Spinal cord (tissue), 10 donors: Measurements from ENCODE around the gene DNTT. TPM values are rescaled to one million over a fixed set of nuclear protein-coding genes. Genes with fewer than 3 reads are reported as not detected.

Experiments used
- DNase-seq, 6 donors: peaks; one replicate each; pipeline versions ENCODE4 v3.0.0 to v3.0.0-alpha.2; 2013 to 2015; ENCODE audit warnings: low spot score in 6 of 6, low read depth in 4 of 6
- H3K27ac ChIP-seq: one replicate; pipeline ENCODE4 v1.5.1; 2013; ENCODE audit warnings: low read depth, low read length, control low read depth
- H3K27me3 ChIP-seq: one replicate; pipeline ENCODE4 v1.6.1; 2013; ENCODE audit warnings: low read length; ENCODE audit not compliant: control insufficient read depth, insufficient read depth
- H3K36me3 ChIP-seq: one replicate; pipeline ENCODE4 v1.6.1; 2013; ENCODE audit warnings: low read length; ENCODE audit not compliant: control insufficient read depth, insufficient read depth
- H3K4me1 ChIP-seq: one replicate; pipeline ENCODE4 v1.6.1; 2013; ENCODE audit warnings: low read length; ENCODE audit not compliant: control insufficient read depth, insufficient read depth
- H3K4me3 ChIP-seq: one replicate; pipeline ENCODE4 v1.5.1; 2013; ENCODE audit warnings: low read depth, low read length, control low read depth
- H3K9me3 ChIP-seq: one replicate; pipeline ENCODE4 v1.6.1; 2013; ENCODE audit warnings: low read length; ENCODE audit not compliant: control insufficient read depth, insufficient read depth
- WGBS: methylation state at CpG from one replicate; pipeline ENCODE4 v1.1.5; 2013; ENCODE audit warnings: missing lambda C conversion rate; ENCODE audit not compliant: insufficient coverage; 5-methylcytosine and 5-hydroxymethylcytosine counted together
- polyA plus RNA-seq, 2 donors: library from polyadenylated mRNA; unstranded; fragments of 120-200 nt; gene quantifications; one replicate each; pipeline ENCODE4 v1.2.1, GENCODE V29; 2013; ENCODE audit not compliant: insufficient read length in 2 of 2
- total RNA-seq, 2 donors: library from RNA; depleted of rRNA in 1 of 2; stranded (reverse); fragments of 120-200 nt in 1 of 2; fragments of >200 nt in 1 of 2; gene quantifications; one replicate each; pipeline versions ENCODE4 v1.2.3 to v1.2.4, GENCODE V29; 2013 to 2014
- donor health status: healthy.

DNTT gene
- total and polyA plus RNA-seq, 4 donors: 0.08 to 0.20 (median 0.11) TPM; not detected in 1

DNA sequence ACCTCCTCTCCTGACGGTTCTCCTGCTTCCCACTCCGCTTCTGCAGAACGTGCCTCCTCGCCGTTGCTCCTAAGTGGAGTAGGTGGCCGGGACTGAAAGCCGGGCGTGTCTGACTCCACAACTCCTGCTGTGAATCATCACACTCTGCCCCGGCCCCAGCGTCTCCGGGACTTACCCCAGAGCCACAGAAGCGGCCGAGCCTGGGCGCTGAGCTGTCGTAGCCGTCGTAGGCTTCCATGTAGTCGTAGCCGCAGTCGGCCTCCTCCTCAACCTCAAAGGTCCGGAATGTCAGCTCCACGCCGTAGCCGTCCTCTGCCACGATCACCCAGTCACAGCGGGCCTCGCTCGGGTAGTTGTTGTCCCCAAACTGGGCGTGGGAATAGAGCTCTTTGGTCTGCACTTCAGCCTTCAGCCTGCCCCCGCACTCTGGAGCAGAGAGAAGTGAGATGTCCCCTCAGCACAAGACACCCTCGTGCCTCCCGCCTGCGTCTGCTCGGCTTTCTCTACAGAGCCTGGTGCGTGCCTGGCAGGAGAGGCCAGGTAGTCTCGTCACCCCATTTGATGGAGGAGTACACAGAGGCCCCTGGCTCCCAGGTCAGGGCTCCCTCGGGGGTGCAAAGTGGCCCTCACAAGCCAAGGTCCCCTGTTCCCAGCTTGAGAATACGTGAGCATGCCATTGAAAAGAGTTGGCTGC lies 65.8 kb downstream of the DNTT start:
- Histone ChIP-seq H3K27ac (no peak overlapping the region), H3K4me3 (no peak overlapping the region), H3K36me3 (peaks cover 6% of the 10 kb centered on the region), H3K27me3 (no peaks in the 10 kb centered on the region), H3K9me3 (no peaks in the 10 kb centered on the region), H3K4me1 (peaks cover 9% of the 10 kb centered on the region)
- WGBS: 89% methylated on average over 37 of the region's 38 CpGs
- no peak for DNase-seq

DNA sequence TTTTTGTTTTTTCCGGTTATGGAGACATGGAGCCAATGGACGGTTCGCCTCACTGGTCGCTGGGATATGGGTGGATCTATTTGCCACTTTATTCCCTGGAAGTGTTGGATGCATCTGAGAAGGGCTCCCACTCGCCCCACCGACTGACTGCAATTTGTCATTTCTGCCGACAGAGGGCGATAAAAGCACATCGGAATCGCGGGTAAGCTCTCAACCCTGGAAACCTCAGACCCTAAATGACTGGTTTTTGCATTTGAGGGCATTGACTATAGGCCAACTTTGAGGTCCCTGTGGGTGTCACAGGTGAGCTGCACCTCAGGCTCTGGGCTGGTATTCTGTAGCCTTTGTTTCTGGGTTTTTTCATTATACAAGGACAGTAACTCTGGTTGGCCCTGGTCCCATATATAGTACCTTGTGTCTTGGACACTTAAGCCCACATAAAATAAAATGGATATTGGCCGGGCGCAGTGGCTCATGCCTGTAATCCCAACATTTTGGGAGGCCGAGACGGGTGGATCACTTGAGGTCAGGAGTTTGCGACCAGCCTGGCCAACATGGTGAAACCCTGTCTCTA lies 66.4 kb downstream of the DNTT start:
- peak in 4 of 6 donors; percentile 27 to 87 (median 61) for DNase-seq
- WGBS: 45% methylated on average over 16 of the region's 16 CpGs
- Histone ChIP-seq H3K4me3 (no peak overlapping the region), H3K27me3 (no peaks in the 10 kb centered on the region), H3K27ac (no peak overlapping the region), H3K9me3 (no peaks in the 10 kb centered on the region), H3K4me1 (peaks cover 15% of the 10 kb centered on the region), H3K36me3 (peaks cover 6% of the 10 kb centered on the region)

DNA sequence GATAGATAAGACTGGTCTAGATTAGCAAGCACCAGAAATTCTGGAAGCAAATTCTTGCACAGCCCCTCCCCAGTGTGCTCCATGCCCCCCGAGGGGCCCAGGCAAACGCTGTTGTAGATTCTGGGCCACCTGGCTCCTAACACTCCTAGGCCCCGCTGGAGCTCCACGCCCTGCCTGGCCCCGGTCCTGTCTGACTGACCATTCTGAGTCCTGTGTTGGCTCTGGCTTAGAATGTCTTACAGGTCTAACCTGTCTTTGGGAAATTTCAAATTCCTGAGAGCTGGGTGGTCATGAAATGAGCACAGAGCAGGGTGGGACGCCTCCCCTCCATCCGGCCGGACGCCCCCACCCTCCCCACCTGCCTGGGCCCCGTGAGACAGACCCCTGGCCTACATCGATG lies 67.1 kb downstream of the DNTT start:
- H3K4me1 ChIP-seq: peaks cover 15% of the 10 kb centered on the region
- 89% methylated on average over 11 of the region's 11 CpGs for WGBS
- no peaks in the 10 kb centered on the region for H3K9me3 ChIP-seq
- DNase-seq: no peak
- no peaks in the 10 kb centered on the region for H3K27me3 ChIP-seq
- peaks cover 6% of the 10 kb centered on the region for H3K36me3 ChIP-seq
- no peak overlapping the region for H3K4me3 ChIP-seq
- H3K27ac ChIP-seq: no peak overlapping the region

DNA sequence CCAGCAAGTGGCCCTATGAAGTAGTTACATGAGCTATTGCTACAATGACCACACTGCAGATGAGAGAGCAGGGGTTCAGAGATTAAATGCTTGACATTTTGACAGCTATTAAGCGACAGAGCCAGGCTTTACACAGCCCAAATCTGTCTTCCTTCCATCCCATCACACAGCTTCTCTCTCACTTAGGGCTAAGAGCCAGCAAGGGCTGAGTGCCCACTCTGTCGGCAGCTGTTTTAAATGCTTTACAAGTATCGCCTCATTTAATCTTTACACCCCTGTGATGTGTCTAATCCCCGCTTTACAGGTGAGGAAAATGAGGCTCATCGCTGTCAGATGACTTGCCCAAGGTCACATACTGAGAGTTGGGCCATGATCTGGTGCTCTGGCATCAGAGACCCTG lies 69.8 kb downstream of the DNTT start:
- no peaks in the 10 kb centered on the region for H3K27me3 ChIP-seq
- no peak overlapping the region for H3K4me3 ChIP-seq
- DNase-seq: peak in 1 of 6 donors; percentile 27
- peaks cover 6% of the 10 kb centered on the region for H3K36me3 ChIP-seq
- peaks cover 28% of the 10 kb centered on the region for H3K4me1 ChIP-seq
- WGBS: 70% methylated on average over 5 of the region's 5 CpGs
- H3K27ac ChIP-seq: no peak overlapping the region
- H3K9me3 ChIP-seq: no peaks in the 10 kb centered on the region

DNA sequence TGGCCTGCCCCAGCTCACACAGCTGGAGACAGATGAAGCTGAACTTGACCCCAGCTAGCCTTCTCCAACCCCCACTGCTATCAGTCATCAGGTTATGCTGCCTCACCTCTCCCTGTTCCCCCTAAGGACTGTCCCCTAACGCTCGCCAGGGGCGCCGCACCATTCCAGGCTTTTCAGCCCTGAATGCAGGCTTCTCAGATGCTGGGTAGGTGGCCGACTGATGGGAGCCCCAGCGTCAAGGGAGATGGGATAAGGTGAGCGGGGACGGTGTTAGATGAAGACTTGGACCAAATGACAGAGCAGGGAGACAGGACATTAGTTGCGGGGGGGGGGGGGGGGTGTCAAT lies 70.4 kb downstream of the DNTT start:
- H3K27me3 ChIP-seq: no peaks in the 10 kb centered on the region
- H3K4me3 ChIP-seq: peak overlapping the region; percentile 45
- H3K36me3 ChIP-seq: peaks cover 6% of the 10 kb centered on the region
- DNase-seq: peak in 2 of 6 donors; percentile 52 to 54
- H3K27ac ChIP-seq: no peak overlapping the region
- peaks cover 28% of the 10 kb centered on the region for H3K4me1 ChIP-seq
- WGBS: 19% methylated on average over 8 of the region's 9 CpGs
- H3K9me3 ChIP-seq: no peaks in the 10 kb centered on the region

DNA sequence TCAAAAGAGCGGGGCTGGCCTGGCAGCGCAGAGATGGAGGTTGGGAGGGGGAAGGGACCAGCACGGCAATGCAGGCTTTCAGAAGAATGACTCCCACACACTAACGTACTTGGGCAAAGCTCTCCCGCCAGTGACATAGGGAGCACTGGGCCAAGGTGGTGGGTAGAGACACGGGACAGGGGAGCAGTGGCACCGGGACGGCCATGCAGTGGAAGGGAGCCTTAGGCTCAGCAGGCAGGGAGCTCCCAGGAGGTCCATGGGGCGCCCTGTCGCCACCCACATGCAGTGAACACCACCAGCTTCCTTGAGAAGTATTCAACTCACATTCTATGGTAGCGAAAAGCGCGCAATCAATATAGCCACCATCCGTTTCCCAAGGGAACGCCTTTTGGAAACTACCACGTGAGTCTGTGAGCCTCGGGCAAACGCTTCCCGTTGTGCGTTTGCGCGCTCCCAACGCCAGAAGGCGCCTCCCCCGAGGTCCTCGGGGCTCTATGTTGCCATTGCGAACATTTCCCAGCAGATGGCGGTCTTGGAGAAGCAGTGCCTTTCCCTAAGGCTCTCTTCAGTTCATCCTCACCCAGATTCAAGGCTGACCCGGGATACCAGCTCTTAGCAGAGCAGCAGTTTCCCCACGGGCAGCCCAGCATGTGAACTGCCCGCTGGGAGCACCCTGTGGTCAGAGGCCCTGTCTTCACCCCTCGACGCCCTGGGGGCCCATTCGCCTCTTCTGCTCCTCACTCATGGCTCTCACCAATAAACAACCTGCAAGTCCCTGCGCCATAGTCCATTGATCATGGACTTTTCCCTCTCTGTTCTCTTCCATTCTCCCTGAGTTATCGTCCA lies 71.0 kb downstream of the DNTT start:
- Histone ChIP-seq H3K4me3 (peak overlapping the region; percentile 45), H3K36me3 (peaks cover 3% of the 10 kb centered on the region), H3K27ac (peak overlapping the region; percentile 25), H3K4me1 (peaks cover 28% of the 10 kb centered on the region), H3K9me3 (no peaks in the 10 kb centered on the region), H3K27me3 (no peaks in the 10 kb centered on the region)
- peak; percentile 74 to 97 (median 86) for DNase-seq
- WGBS: 4% methylated on average over 32 of the region's 36 CpGs

DNA sequence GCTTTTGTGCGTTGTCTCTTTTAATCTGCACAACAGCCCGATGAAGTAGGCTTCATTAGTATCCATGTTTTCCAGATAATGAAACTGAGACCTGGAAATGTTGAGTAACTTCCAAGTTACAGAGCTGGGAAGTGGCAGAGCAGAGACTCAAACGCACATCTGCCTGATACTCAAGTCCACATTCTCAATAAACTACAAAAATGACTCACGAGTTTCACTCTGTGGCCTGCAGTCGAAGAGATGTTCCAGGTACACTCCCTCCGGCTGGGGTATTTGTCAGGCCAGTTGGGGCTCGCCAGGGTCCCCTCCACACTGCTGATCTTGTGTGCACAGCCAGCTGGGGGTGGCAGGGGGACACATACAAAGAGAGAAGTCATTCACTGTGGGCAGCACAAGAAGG lies 72.2 kb downstream of the DNTT start:
- no peaks in the 10 kb centered on the region for H3K27me3 ChIP-seq
- no peak for DNase-seq
- H3K27ac ChIP-seq: no peak overlapping the region
- no peaks in the 10 kb centered on the region for H3K9me3 ChIP-seq
- H3K4me3 ChIP-seq: no peak overlapping the region
- 79% methylated on average over 7 of the region's 7 CpGs for WGBS
- peaks cover under 1% of the 10 kb centered on the region for H3K36me3 ChIP-seq
- peaks cover 28% of the 10 kb centered on the region for H3K4me1 ChIP-seq

DNA sequence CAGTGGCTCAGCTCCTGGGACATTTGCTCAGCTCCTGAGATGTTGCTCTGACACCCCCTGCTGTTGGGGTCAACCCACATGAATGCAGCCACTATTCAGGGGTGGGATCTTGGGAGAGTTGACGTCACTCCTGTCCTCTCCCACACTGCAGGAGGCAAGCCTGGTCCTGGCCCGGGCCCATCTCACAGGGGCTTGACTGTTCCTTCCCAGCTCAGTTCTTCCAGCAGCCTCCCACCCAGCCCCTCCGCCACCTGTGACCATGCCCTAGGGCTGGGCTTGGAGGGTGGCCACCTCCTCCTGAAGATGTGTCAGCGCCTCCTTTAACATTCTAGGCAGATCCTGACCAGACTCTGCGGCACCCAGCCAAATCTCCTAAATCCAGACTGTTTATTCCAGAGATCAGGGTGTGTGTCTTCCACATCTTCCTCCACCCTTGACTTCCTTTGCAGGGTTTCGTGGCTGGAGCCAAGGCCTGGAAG lies 73.6 kb downstream of the DNTT start:
- Histone ChIP-seq H3K9me3 (no peaks in the 10 kb centered on the region), H3K4me3 (no peak overlapping the region), H3K27me3 (no peaks in the 10 kb centered on the region), H3K27ac (no peak overlapping the region), H3K4me1 (peaks cover 28% of the 10 kb centered on the region), H3K36me3 (no peaks in the 10 kb centered on the region)
- 58% methylated on average over 4 of the region's 6 CpGs for WGBS
- DNase-seq: peak in 1 of 6 donors; percentile 39

DNA sequence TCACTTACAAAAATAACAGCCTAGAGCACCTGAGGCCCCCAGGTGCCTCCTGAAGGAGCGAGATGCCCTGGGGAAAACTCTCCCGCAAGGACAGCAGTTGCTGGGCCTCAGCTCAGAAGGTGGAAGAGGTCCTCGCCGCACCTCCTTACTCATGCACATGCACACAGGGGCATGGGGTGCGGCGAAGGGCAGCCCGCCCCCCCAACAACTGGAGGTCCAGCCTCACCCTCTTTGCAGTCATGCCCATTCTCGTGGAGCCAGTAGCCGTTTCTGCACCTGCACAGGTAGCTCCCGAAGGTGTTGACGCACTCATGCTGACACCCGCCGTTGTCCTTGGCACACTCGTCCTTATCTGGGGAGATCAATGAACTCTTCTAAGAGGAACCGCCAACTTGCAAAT lies 74.5 kb downstream of the DNTT start:
- Histone ChIP-seq H3K9me3 (no peaks in the 10 kb centered on the region), H3K36me3 (no peaks in the 10 kb centered on the region), H3K4me1 (peaks cover 28% of the 10 kb centered on the region), H3K27ac (no peak overlapping the region), H3K4me3 (no peak overlapping the region), H3K27me3 (no peaks in the 10 kb centered on the region)
- DNase-seq: no peak
- 95% methylated on average over 14 of the region's 15 CpGs for WGBS
